Measurements from ENCODE around the gene STK11IP. TPM values are rescaled to one million over a fixed set of nuclear protein-coding genes. Genes with fewer than 3 reads are reported as not detected.

Gene STK11IP
- total and polyA plus RNA-seq, 9 of the 15 experiments (the other 6 are each of a cell fraction or from before 2014, with no cell fraction given), result 0.52 to 21.7 (median 5.6) TPM

DNA sequence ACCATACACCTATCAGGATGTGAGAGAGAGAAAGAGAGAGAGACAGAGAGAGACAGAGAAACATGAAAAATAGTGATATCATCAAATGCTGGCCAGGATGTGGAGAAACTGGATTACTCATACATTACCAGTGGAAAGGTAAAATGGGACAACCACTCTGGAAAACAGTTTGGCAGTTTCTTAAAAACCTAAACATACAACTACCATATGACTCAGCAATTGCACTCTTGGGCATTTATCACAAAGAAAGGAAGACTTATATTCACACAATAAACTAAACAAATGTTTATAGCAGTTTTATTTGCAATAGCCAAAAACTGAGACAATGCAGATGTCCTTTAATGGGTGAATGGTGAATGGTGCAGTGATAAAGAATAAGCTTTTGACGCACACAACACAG lies 58.9 kb downstream of the STK11IP start:
- H3K27me3 ChIP-seq (ENCODE audit: control insufficient read depth in 2 of 2, insufficient read depth in 2 of 2, low read length in 2 of 2), result no peaks in the 10 kb centered on the region
- no TSS peak for BruUV-seq (replicated peaks)
- H4K20me1 ChIP-seq (replicated peaks; ENCODE audit: control insufficient read depth, insufficient read depth, low read length), result no peaks in the 10 kb centered on the region
- POLR2A ChIA-PET, result interaction anchor here (1.0 kb wide), 1 partner anchor 10 kb away, joined by 4 read pairs; no protein-coding TSS in a partner anchor
- 64% methylated on average over 1 of the region's 1 CpG for WGBS (ENCODE audit: insufficient coverage, low coverage, missing lambda C conversion rate)
- H3K9ac ChIP-seq (ENCODE audit: insufficient read depth in 1 of 2, low read depth in 2 of 2, low read length in 2 of 2), result no peak overlapping the region
- H3K36me3 ChIP-seq (ENCODE audit: control insufficient read depth, insufficient read depth, low read length), result no peaks in the 10 kb centered on the region
- H3K4me1 ChIP-seq (replicated peaks in 1 of 2; ENCODE audit: control insufficient read depth in 2 of 2, insufficient read depth in 2 of 2, low read length in 2 of 2), result peaks cover 0 to 24% of the 10 kb centered on the region in 2 experiments; a peak in 2 of 5 replicates
- no peak overlapping the region for H3K4me2 ChIP-seq (ENCODE audit: insufficient read depth, low read length)
- peak; percentile 26 for FAIRE-seq
- in situ Hi-C loops (cut with MboI), result no loop called here
- no peak overlapping the region for H3K27ac ChIP-seq (ENCODE audit: extremely low read depth, low read depth, low read length)
- intact Hi-C loops (cut with micrococcal nuclease), result no loop called here
- H2AFZ ChIP-seq (ENCODE audit: low read depth, low read length), result peak overlapping the region; percentile 70
- DNase-seq (ENCODE audit: extremely low read depth in 1 of 4, low spot score in 3 of 4), result no peak
- peaks cover 9% of the 10 kb centered on the region; the same call in 1 of the 2 replicates for H3K9me3 ChIP-seq (replicated peaks; ENCODE audit: control insufficient read depth, insufficient read depth, low read depth, low read length)
- H3K9me1 ChIP-seq (ENCODE audit: control insufficient read depth, insufficient read depth, low read length), result no peaks in the 10 kb centered on the region
- H3K79me2 ChIP-seq (ENCODE audit: control insufficient read depth, insufficient read depth, low read length), result no peaks in the 10 kb centered on the region
- ATAC-seq, result no peak
- CTCF ChIA-PET (ENCODE audit: low intra/inter-chr PET ratio), result no interaction called here
- H3K4me3 ChIP-seq, result no peak overlapping the region
- TF ChIP-seq GABPA (tag; conservative IDR thresholded peaks at IDR 0.05; ENCODE audit: low read depth) (no peak), KAT2B (IDR thresholded peaks at IDR 0.05; ENCODE audit: low read depth, low read length) (no peak), IRF1 (CRISPR knock-in tag; IDR thresholded peaks at IDR 0.05; ENCODE audit: borderline replicate concordance) (no peak), ZNF324 (CRISPR knock-in tag; IDR thresholded peaks at IDR 0.05) (no peak), HMG20B (CRISPR knock-in tag; IDR thresholded peaks at IDR 0.05) (no peak), FOXJ3 (CRISPR knock-in tag; IDR thresholded peaks at IDR 0.05) (no peak), TRIM24 (IDR thresholded peaks at IDR 0.05) (peak in 1 of 2 experiments; percentile 37; a peak in 1 of 4 replicates), SMARCA4 (IDR thresholded peaks at IDR 0.05) (peak; percentile 35; the same call in 1 of the 2 replicates), ZNF316 (IDR thresholded peaks at IDR 0.05) (peak; percentile 77), ZNF274 (IDR thresholded peaks at IDR 0.05; ENCODE audit: borderline replicate concordance, low read depth, low read length) (no peak), NR2C2 (CRISPR knock-in tag; IDR thresholded peaks at IDR 0.05) (no peak), NR2C2 (tag; IDR thresholded peaks at IDR 0.05) (no peak), ZFP91 (CRISPR knock-in tag; IDR thresholded peaks at IDR 0.05) (no peak), ATF7 (IDR thresholded peaks at IDR 0.05) (no peak), ZNF507 (tag; conservative IDR thresholded peaks at IDR 0.05) (no peak), ZNF644 (tag; IDR thresholded peaks at IDR 0.05; ENCODE audit: low read depth) (no peak)
- TF ChIP-seq, protein P1, sequence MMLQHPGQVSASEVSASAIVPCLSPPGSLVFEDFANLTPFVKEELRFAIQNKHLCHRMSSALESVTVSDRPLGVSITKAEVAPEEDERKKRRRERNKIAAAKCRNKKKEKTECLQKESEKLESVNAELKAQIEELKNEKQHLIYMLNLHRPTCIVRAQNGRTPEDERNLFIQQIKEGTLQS (IDR thresholded peaks at IDR 0.05), result peak; percentile 62
- TF ChIP-seq, protein P1 (CRISPR knock-in tag; conservative IDR thresholded peaks at IDR 0.05), result no peak
- TF ChIP-seq, protein P2, sequence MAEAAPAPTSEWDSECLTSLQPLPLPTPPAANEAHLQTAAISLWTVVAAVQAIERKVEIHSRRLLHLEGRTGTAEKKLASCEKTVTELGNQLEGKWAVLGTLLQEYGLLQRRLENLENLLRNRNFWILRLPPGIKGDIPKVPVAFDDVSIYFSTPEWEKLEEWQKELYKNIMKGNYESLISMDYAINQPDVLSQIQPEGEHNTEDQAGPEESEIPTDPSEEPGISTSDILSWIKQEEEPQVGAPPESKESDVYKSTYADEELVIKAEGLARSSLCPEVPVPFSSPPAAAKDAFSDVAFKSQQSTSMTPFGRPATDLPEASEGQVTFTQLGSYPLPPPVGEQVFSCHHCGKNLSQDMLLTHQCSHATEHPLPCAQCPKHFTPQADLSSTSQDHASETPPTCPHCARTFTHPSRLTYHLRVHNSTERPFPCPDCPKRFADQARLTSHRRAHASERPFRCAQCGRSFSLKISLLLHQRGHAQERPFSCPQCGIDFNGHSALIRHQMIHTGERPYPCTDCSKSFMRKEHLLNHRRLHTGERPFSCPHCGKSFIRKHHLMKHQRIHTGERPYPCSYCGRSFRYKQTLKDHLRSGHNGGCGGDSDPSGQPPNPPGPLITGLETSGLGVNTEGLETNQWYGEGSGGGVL (CRISPR knock-in tag; IDR thresholded peaks at IDR 0.05), result no peak

Data from K562 (cell line).